ENCODE data around the gene TTYH2.

TTYH2 gene

GRCh38 chr17:74234486-74234885 lies 21.1 kb downstream of the TTYH2 start:
- no peak for DNase-seq (ENCODE audit: low read depth)
- TF ChIP-seq CTCF (IDR thresholded peaks at IDR 0.05; ENCODE audit: low read length, missing control alignments): no peak
- no peak overlapping the region for H3K4me3 ChIP-seq (replicated peaks; ENCODE audit: low read depth, low read length)

GRCh38 chr17:74235040-74235581 lies 21.7 kb downstream of the TTYH2 start:
- H3K4me3 ChIP-seq (replicated peaks; ENCODE audit: low read depth, low read length): no peak overlapping the region
- TF ChIP-seq CTCF (IDR thresholded peaks at IDR 0.05; ENCODE audit: low read length, missing control alignments): no peak
- DNase-seq (ENCODE audit: low read depth): no peak

- TF ChIP-seq CTCF (IDR thresholded peaks at IDR 0.05; ENCODE audit: low read length, missing control alignments): no peak
- no peak overlapping the region for H3K4me3 ChIP-seq (replicated peaks; ENCODE audit: low read depth, low read length)
- DNase-seq (ENCODE audit: low read depth): no peak
Measured at GRCh38 chr17:74235911-74236371, 22.6 kb downstream of the TTYH2 start.

GRCh38 chr17:74237321-74237720 lies 23.9 kb downstream of the TTYH2 start:
- no peak for DNase-seq (ENCODE audit: low read depth)
- no peak for TF ChIP-seq CTCF (IDR thresholded peaks at IDR 0.05; ENCODE audit: low read length, missing control alignments)
- no peak overlapping the region for H3K4me3 ChIP-seq (replicated peaks; ENCODE audit: low read depth, low read length)

GRCh38 chr17:74239172-74239571 lies 25.8 kb downstream of the TTYH2 start:
- H3K4me3 ChIP-seq (replicated peaks; ENCODE audit: low read depth, low read length): no peak overlapping the region
- peak; percentile 80 for DNase-seq (ENCODE audit: low read depth)
- TF ChIP-seq CTCF (IDR thresholded peaks at IDR 0.05; ENCODE audit: low read length, missing control alignments): no peak

GRCh38 chr17:74240618-74241205 lies 27.3 kb downstream of the TTYH2 start:
- no peak for TF ChIP-seq CTCF (IDR thresholded peaks at IDR 0.05; ENCODE audit: low read length, missing control alignments)
- DNase-seq (ENCODE audit: low read depth): peak; percentile 80
- H3K4me3 ChIP-seq (replicated peaks; ENCODE audit: low read depth, low read length): no peak overlapping the region

- no peak overlapping the region for H3K4me3 ChIP-seq (replicated peaks; ENCODE audit: low read depth, low read length)
- no peak for DNase-seq (ENCODE audit: low read depth)
- TF ChIP-seq CTCF (IDR thresholded peaks at IDR 0.05; ENCODE audit: low read length, missing control alignments): no peak
Measured at GRCh38 chr17:74241431-74241830, 28.1 kb downstream of the TTYH2 start.

Measured in fibroblast of pulmonary artery (primary cell).